ENCODE data around the gene HIVEP3. TPM values are rescaled to one million over a fixed set of nuclear protein-coding genes. Genes with fewer than 3 reads are reported as not detected.

HIVEP3 gene
- total RNA-seq, 1 donor from 2014 or later: 2.9 TPM

DNA sequence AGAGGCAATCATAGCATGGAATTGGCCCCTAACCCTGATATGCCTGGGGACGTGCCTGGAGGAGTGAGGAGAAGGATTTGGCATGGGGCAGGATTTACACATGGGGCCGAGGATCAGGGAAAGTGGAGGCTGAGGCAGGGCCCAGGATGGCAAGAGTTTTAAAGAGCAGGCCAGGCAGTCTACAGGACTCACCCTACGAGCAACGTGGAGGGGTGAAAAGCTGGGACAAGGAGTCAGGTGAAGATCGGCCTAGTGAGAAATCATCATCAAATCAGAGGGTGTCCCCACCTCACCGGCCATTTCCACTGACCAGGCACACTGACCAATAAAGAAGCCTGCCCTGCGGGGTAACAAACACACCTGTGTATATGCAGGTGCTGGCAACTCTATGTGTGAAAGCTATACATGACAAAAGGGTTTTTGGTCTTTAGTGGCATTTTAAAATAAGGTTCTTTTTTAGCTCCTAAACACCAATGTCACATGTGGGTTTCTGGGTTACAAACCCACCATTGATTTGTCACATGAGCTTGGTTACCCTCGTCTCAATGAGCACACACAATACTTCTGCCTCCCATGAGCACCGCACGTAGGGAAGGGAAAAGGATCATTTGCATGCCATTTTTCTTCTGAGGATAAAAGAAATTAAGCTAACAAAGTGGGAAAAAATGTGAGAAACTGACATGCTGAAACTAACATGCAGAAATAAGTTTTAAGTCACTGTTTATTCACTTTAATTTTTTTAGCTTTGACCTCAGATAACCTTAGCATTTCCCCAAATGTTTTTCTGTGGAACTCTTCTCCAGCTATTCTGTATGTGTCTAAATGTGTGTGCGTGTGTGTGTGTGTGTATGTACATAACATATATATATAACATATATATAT lies 266.1 kb downstream of the HIVEP3 start:
- intact Hi-C loops (cut with DNase I): no loop called here
- H3K27ac ChIP-seq: no peak overlapping the region
- no peaks in the 10 kb centered on the region for H3K4me1 ChIP-seq
- DNase-seq (ENCODE audit: extremely low spot score in 2 of 2): no peak
- H3K36me3 ChIP-seq: no peaks in the 10 kb centered on the region
- H3K9me3 ChIP-seq: no peaks in the 10 kb centered on the region
- H3K27me3 ChIP-seq: no peaks in the 10 kb centered on the region
- H3K4me3 ChIP-seq: no peak overlapping the region
- TF ChIP-seq, protein P1, sequence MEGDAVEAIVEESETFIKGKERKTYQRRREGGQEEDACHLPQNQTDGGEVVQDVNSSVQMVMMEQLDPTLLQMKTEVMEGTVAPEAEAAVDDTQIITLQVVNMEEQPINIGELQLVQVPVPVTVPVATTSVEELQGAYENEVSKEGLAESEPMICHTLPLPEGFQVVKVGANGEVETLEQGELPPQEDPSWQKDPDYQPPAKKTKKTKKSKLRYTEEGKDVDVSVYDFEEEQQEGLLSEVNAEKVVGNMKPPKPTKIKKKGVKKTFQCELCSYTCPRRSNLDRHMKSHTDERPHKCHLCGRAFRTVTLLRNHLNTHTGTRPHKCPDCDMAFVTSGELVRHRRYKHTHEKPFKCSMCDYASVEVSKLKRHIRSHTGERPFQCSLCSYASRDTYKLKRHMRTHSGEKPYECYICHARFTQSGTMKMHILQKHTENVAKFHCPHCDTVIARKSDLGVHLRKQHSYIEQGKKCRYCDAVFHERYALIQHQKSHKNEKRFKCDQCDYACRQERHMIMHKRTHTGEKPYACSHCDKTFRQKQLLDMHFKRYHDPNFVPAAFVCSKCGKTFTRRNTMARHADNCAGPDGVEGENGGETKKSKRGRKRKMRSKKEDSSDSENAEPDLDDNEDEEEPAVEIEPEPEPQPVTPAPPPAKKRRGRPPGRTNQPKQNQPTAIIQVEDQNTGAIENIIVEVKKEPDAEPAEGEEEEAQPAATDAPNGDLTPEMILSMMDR (IDR thresholded peaks at IDR 0.05): no peak
- no peak for TF ChIP-seq POLR2AphosphoS5 (IDR thresholded peaks at IDR 0.05; ENCODE audit: insufficient read depth in 1 of 2, low read depth in 1 of 2)
- no peak for TF ChIP-seq POLR2A (IDR thresholded peaks at IDR 0.05)

DNA sequence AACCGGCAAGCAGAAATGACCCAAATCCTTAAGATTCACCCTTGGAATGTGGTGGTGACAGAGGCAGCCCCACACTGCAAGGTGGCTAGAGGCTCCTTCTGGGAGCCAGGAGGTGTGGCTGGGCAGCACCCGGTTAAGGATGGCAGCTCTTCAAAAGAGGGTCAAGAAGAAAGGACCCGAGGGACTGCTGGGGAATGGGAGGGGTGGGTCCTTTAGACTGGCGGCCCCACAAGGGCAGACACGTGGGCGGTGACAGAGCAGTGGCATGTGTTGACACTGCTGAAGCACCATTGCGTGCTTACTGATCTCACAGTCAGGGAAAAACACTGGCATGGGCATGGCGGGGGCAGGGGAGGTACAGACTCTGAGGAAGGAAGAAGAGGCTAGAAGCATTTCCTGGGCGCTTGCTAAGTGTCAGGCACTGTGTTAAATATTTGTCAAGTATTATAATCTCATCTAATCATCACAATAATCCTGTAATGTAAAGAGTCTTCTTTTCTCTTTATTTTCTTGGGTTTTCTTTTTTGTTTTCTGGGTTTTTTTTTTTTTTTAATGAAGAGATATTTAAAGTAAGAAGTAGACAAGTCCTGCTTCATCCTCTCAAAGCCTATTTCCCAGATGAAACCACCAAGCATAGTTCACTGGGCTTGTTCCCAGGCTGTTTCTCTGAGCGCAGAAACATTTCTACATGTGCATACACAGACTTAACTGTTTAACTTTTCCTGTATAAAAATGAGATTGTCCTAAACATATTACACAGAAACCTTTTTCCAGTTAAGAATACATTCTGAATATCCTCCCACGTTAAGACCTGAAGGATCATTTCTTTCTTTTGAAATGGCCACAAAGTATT lies 268.5 kb downstream of the HIVEP3 start:
- no peaks in the 10 kb centered on the region for H3K36me3 ChIP-seq
- no peaks in the 10 kb centered on the region for H3K9me3 ChIP-seq
- no peak overlapping the region for H3K4me3 ChIP-seq
- TF ChIP-seq POLR2AphosphoS5 (IDR thresholded peaks at IDR 0.05; ENCODE audit: insufficient read depth in 1 of 2, low read depth in 1 of 2) (no peak), POLR2A (IDR thresholded peaks at IDR 0.05) (no peak)
- TF ChIP-seq, protein P1 (IDR thresholded peaks at IDR 0.05): no peak
- DNase-seq (ENCODE audit: extremely low spot score in 2 of 2): no peak
- no peaks in the 10 kb centered on the region for H3K4me1 ChIP-seq
- H3K27ac ChIP-seq: no peak overlapping the region
- no peaks in the 10 kb centered on the region for H3K27me3 ChIP-seq
- intact Hi-C loops (cut with DNase I): no loop called here

DNA sequence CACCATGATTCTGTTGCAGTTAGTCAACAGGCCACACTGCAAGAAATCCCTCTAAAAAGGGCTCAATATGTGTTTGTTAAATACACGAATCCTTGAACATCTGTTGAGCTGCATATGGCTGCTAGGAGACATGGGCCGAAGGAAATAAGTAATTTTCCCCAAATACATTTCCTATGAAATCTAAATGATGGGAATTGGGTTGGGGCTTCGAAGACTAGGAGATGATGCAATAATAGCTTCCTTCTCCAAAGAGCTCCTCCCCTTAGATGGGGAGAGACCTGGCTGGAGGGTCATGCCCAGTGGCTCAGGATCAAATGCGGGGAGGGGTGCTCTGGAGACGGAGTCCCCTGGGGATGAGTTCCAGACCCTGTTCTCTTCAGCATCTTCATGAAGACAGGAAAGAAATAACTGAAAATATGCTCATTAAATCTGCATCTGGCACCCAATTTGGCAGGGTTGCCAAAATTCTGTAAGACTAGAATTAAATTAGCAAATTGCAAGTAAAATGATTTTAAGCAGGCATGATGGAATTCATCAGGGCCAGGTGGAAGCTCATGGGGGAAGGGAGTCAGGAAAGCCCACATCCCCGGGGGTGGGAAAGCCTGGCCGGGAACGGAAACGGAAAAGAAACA lies 269.2 kb downstream of the HIVEP3 start:
- H3K27ac ChIP-seq: no peak overlapping the region
- TF ChIP-seq POLR2AphosphoS5 (IDR thresholded peaks at IDR 0.05; ENCODE audit: insufficient read depth in 1 of 2, low read depth in 1 of 2) (no peak), POLR2A (IDR thresholded peaks at IDR 0.05) (no peak)
- TF ChIP-seq, protein P1 (IDR thresholded peaks at IDR 0.05): no peak
- intact Hi-C loops (cut with DNase I): no loop called here
- H3K4me1 ChIP-seq: no peaks in the 10 kb centered on the region
- H3K9me3 ChIP-seq: no peaks in the 10 kb centered on the region
- H3K36me3 ChIP-seq: no peaks in the 10 kb centered on the region
- no peaks in the 10 kb centered on the region for H3K27me3 ChIP-seq
- DNase-seq (ENCODE audit: extremely low spot score in 2 of 2): no peak
- H3K4me3 ChIP-seq: no peak overlapping the region

DNA sequence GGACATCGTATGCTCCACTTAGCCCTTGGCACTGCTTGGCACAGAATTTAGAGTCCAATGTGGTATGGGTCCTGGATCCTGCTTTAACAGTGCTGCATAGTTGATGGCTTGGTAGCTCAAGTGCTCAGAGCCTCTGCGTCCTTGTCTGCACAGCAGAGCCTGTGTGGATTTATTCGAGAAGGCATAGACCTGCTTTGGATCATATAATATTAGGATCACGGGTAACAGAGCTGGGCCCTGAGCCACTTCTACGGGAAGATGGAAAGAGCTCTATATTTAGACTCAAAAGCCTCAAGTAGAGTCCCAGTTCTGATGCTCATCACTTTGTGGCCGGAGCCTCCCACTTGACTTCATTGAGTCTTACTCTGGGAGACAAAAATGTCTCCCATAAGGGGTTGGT lies 269.9 kb downstream of the HIVEP3 start:
- no peak overlapping the region for H3K4me3 ChIP-seq
- H3K27ac ChIP-seq: no peak overlapping the region
- intact Hi-C loops (cut with DNase I): no loop called here
- H3K27me3 ChIP-seq: no peaks in the 10 kb centered on the region
- no peaks in the 10 kb centered on the region for H3K4me1 ChIP-seq
- TF ChIP-seq, protein P1 (IDR thresholded peaks at IDR 0.05): no peak
- no peak for TF ChIP-seq POLR2A (IDR thresholded peaks at IDR 0.05)
- TF ChIP-seq POLR2AphosphoS5 (IDR thresholded peaks at IDR 0.05; ENCODE audit: insufficient read depth in 1 of 2, low read depth in 1 of 2): no peak
- no peaks in the 10 kb centered on the region for H3K36me3 ChIP-seq
- H3K9me3 ChIP-seq: no peaks in the 10 kb centered on the region
- DNase-seq (ENCODE audit: extremely low spot score in 2 of 2): no peak
